Left renal pelvis (tissue), 4 donors: ENCODE results near the gene GRB14. TPM values are rescaled to one million over a fixed set of nuclear protein-coding genes. Genes with fewer than 3 reads are reported as not detected.
"Not testable (repeated sequence)": the region's sequence is repeated elsewhere in the genome, so short reads cannot be mapped to it uniquely, and the experiment has no call there.

ENCODE experiments used
- DNase-seq, 4 donors: peaks; one replicate each; pipeline ENCODE4 v3.0.0-alpha.2; 2013; ENCODE audit warnings: low read depth in 4 of 4, low spot score in 3 of 4
- polyA plus RNA-seq, 4 donors: library from polyadenylated mRNA; unstranded; fragments of 120-200 nt; gene quantifications; one replicate each; pipeline ENCODE4 v1.2.1, GENCODE V29; 2013; ENCODE audit not compliant: insufficient read length in 4 of 4

GRB14 gene
- polyA plus RNA-seq, 4 donors = 2.4 to 60.9 (median 47.5) TPM

- DNase-seq = no peak
Observed at GRCh38 chr2:164560902-164561301, 60.4 kb downstream of the GRB14 start.

- peak in 1 of 4 donors; percentile 16 for DNase-seq
Observed at GRCh38 chr2:164560181-164560792, 61.0 kb downstream of the GRB14 start.

GRCh38 chr2:164558450-164558849, 62.8 kb downstream of the GRB14 start:
- DNase-seq = no peak

- no peak for DNase-seq
Observed at GRCh38 chr2:164554487-164554886, 66.8 kb downstream of the GRB14 start.

- no peak for DNase-seq
Observed at GRCh38 chr2:164551519-164551918, 69.8 kb downstream of the GRB14 start.

- DNase-seq = not testable (repeated sequence)
Observed at GRCh38 chr2:164549705-164550104, 71.6 kb downstream of the GRB14 start.

GRCh38 chr2:164545484-164545883, 75.8 kb downstream of the GRB14 start:
- no peak for DNase-seq

- no peak for DNase-seq
Observed at GRCh38 chr2:164542581-164543021, 78.7 kb downstream of the GRB14 start.

- peak in 2 of 4 donors; percentile 3 for DNase-seq
Observed at GRCh38 chr2:164538240-164538866, 82.9 kb downstream of the GRB14 start.

- DNase-seq = no peak
Observed at GRCh38 chr2:164535280-164536025, 85.8 kb downstream of the GRB14 start.

GRCh38 chr2:164530464-164530863, 90.8 kb downstream of the GRB14 start:
- DNase-seq = no peak

GRCh38 chr2:164523726-164524125, 97.6 kb downstream of the GRB14 start:
- no peak for DNase-seq

GRCh38 chr2:164523009-164523408, 98.3 kb downstream of the GRB14 start:
- DNase-seq = no peak

- DNase-seq = no peak
Observed at GRCh38 chr2:164522561-164522981, 98.7 kb downstream of the GRB14 start.

GRCh38 chr2:164515734-164516133, 105.5 kb downstream of the GRB14 start:
- no peak for DNase-seq

GRCh38 chr2:164515030-164515429, 106.3 kb downstream of the GRB14 start:
- DNase-seq = no peak

GRCh38 chr2:164514491-164514890, 106.8 kb downstream of the GRB14 start:
- DNase-seq = no peak

- no peak for DNase-seq
Observed at GRCh38 chr2:164512871-164513270, 108.4 kb downstream of the GRB14 start.

GRCh38 chr2:164511738-164512137, 109.5 kb downstream of the GRB14 start:
- no peak for DNase-seq

- no peak for DNase-seq
Observed at GRCh38 chr2:164510895-164511294, 110.4 kb downstream of the GRB14 start.

- DNase-seq = no peak
Observed at GRCh38 chr2:164509137-164509877, 112.0 kb downstream of the GRB14 start.
